Mucosa of descending colon (tissue), 3 donors: ENCODE measurements around the gene HDGFL2. TPM values are rescaled to one million over a fixed set of nuclear protein-coding genes. Genes with fewer than 3 reads are reported as not detected.
A peak's percentile ranks its signal among the peaks of the same experiment; 100 is the strongest.

Experiments
- ATAC-seq: fragments of 200-7000 bp; cut with Tn5 transposase; one replicate; pipeline ENCODE4 v1.9.1; 2020; ENCODE audit warnings: mild to moderate bottlenecking, moderate library complexity
- DNase-seq, 3 donors: peaks; one replicate each; pipeline ENCODE4 v3.0.0-alpha.2; 2020
- H3K36me3 ChIP-seq: fragments of 200-600 bp; one replicate; pipeline ENCODE4 v1.8.0; 2021; ENCODE audit warnings: low read depth, mild to moderate bottlenecking
- H3K4me1 ChIP-seq: fragments of 200-600 bp; one replicate; pipeline ENCODE4 v1.8.0; 2021; ENCODE audit warnings: low read depth, mild to moderate bottlenecking
- H3K4me3 ChIP-seq: fragments of 200-600 bp; one replicate; pipeline ENCODE4 v1.8.0; 2021; ENCODE audit warnings: mild to moderate bottlenecking
- H3K9me3 ChIP-seq: fragments of 200-600 bp; one replicate; pipeline ENCODE4 v1.8.0; 2021; ENCODE audit warnings: mild to moderate bottlenecking
- intact Hi-C, 2 donors: fragments of 100-400 bp; cut with DNase I in 1 of 2; cut with micrococcal nuclease in 1 of 2; formaldehyde crosslinking; loops; one replicate each; pipeline versions ENCODE4 v1.11.0 to v1.11.1; 2022; cut with DNase I, micrococcal nuclease
- total RNA-seq, 3 donors: library from RNA; stranded (reverse); fragmentation: NEBNext Ultra II Directional in 2 of 3; extraction: Animal tissue kit (Norgen Biotek cat#: 25700) in 2 of 3; gene quantifications; one replicate each; pipeline versions ENCODE4 v1.2.1 to v1.2.4, GENCODE V29; 2021 to 2023
- TF ChIP-seq, protein P1 (sequence below): fragments of 200-600 bp; IDR thresholded peaks from one replicate; pipeline ENCODE4 v1.8.0; 2022; ENCODE audit warnings: antibody characterized with exemption, mild to moderate bottlenecking
- donor health status: DM: no; HTN: no; CAD: no; lungs with moderate emphysema.
- donor health status: DM: no; HTN: no; CAD: no.
- donor health status: DM: no; HTN: yes; CAD: no.

Gene HDGFL2
- total RNA-seq, 3 donors from 2014 or later: 35.6 to 49.2 (median 39.0) TPM

DNA sequence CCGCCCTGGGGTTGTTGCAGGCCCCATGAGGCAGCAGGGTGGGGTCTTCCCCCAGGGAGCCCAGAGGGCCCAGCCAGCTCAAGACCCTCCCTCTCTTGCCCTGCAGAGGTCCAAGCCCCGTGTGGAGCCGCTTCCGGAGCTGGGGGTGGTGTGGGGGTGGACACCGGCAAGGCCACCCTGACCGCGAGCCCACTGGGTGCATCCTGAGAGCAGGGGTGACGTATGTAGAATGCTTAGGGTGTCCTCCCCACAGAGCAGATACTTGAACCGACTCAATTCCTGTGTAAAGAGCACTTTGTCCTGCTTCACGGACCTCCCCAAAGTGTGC lies 29.3 kb upstream of the HDGFL2 start:
- Histone ChIP-seq H3K4me1 (no peaks in the 10 kb centered on the region), H3K9me3 (no peaks in the 10 kb centered on the region), H3K36me3 (peaks cover 8% of the 10 kb centered on the region), H3K4me3 (no peak overlapping the region)
- TF ChIP-seq, protein P1, sequence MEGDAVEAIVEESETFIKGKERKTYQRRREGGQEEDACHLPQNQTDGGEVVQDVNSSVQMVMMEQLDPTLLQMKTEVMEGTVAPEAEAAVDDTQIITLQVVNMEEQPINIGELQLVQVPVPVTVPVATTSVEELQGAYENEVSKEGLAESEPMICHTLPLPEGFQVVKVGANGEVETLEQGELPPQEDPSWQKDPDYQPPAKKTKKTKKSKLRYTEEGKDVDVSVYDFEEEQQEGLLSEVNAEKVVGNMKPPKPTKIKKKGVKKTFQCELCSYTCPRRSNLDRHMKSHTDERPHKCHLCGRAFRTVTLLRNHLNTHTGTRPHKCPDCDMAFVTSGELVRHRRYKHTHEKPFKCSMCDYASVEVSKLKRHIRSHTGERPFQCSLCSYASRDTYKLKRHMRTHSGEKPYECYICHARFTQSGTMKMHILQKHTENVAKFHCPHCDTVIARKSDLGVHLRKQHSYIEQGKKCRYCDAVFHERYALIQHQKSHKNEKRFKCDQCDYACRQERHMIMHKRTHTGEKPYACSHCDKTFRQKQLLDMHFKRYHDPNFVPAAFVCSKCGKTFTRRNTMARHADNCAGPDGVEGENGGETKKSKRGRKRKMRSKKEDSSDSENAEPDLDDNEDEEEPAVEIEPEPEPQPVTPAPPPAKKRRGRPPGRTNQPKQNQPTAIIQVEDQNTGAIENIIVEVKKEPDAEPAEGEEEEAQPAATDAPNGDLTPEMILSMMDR: no peak
- no peak for ATAC-seq
- intact Hi-C loops: no loop called here
- DNase-seq: no peak

DNA sequence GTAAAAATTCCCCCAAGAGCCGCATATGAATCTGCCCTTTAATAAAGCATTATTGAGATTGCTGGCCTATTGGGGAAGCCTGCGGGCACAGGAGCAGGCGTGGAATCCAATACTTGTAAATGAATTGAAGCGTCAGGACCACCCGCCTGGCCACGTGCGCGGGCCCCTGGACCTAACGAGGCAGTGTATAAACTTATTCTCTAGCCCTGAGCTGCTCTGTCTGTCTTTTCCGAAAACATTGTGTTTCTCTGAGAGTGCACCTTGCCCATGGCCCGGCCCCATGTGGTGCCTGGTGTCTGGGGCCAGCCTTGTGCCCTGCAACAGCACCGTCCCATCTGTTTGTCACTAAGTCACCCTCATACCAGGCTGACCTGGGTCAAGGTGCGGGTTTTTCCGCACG lies 28.9 kb upstream of the HDGFL2 start:
- ATAC-seq: no peak
- Histone ChIP-seq H3K4me3 (no peak overlapping the region), H3K4me1 (no peaks in the 10 kb centered on the region), H3K9me3 (no peaks in the 10 kb centered on the region), H3K36me3 (peaks cover 8% of the 10 kb centered on the region)
- DNase-seq: no peak
- TF ChIP-seq, protein P1: no peak
- intact Hi-C loops: no loop called here

GRCh38 chr19:4443966-4444764 lies 27.9 kb upstream of the HDGFL2 start:
- H3K9me3 ChIP-seq: no peaks in the 10 kb centered on the region
- ATAC-seq (peak; percentile 4), DNase-seq (no peak)
- TF ChIP-seq, protein P1: no peak
- no peak overlapping the region for H3K4me3 ChIP-seq
- intact Hi-C loops: no loop called here
- peaks cover 8% of the 10 kb centered on the region for H3K36me3 ChIP-seq
- H3K4me1 ChIP-seq: no peaks in the 10 kb centered on the region

GRCh38 chr19:4444765-4445741 lies 27.0 kb upstream of the HDGFL2 start:
- intact Hi-C loops: no loop called here
- no peak overlapping the region for H3K4me3 ChIP-seq
- no peaks in the 10 kb centered on the region for H3K4me1 ChIP-seq
- TF ChIP-seq, protein P1: no peak
- DNase-seq (no peak), ATAC-seq (no peak)
- no peaks in the 10 kb centered on the region for H3K9me3 ChIP-seq
- H3K36me3 ChIP-seq: peaks cover 8% of the 10 kb centered on the region

- Histone ChIP-seq H3K36me3 (peaks cover 8% of the 10 kb centered on the region), H3K9me3 (no peaks in the 10 kb centered on the region), H3K4me1 (no peaks in the 10 kb centered on the region), H3K4me3 (no peak overlapping the region)
- TF ChIP-seq, protein P1: no peak
- intact Hi-C loops: no loop called here
- no peak for DNase-seq
- ATAC-seq: no peak
Observed at GRCh38 chr19:4445963-4446703, 26.0 kb upstream of the HDGFL2 start.
